HEK293T (cell line): Measurements from ENCODE around the gene GNB3.
"Not testable (repeated sequence)": the region's sequence is repeated elsewhere in the genome, so short reads cannot be mapped to it uniquely, and the experiment has no call there.

Experiments used
- CTCF ChIA-PET: fragments of 350-600 bp; formaldehyde crosslinking; extraction: SDS; loops from one replicate; lab custom pipeline; 2021; ENCODE audit warnings: antibody characterized with exemption, inconsistent platforms; lab: Yijun Ruan, JAX
- POLR2A ChIA-PET: fragments of 350-600 bp; formaldehyde crosslinking; extraction: SDS; loops from one replicate; lab custom pipeline; 2020; ENCODE audit warnings: antibody characterized with exemption, inconsistent platforms; lab: Yijun Ruan, JAX
- DNase-seq: peaks from one replicate; pipeline ENCODE4 v3.0.0; 2012; ENCODE audit warnings: mixed read lengths; ENCODE audit errors: extremely low spot score
- ARNT ChIP-seq: fragments of 450-650 bp; IDR thresholded peaks from 2 replicates; pipeline ENCODE4 v1.6.1; 2017; ENCODE audit warnings: mild to moderate bottlenecking
- BHLHE40 ChIP-seq: fragments of 450-650 bp; IDR thresholded peaks from 2 replicates; pipeline ENCODE4 v1.6.1; 2016; ENCODE audit warnings: mild to moderate bottlenecking, moderate library complexity, borderline replicate concordance
- CTBP1 ChIP-seq: fragments of 450-650 bp; IDR thresholded peaks from 2 replicates; pipeline ENCODE4 v1.6.1; 2016; ENCODE audit warnings: borderline replicate concordance
- ELF4 ChIP-seq: fragments of 450-650 bp; IDR thresholded peaks from 2 replicates; pipeline ENCODE4 v1.6.1; 2017; ENCODE audit warnings: antibody characterized with exemption
- FOXA1 ChIP-seq: fragments of 450-650 bp; IDR thresholded peaks from 2 replicates; pipeline ENCODE4 v1.6.1; 2016; ENCODE audit warnings: mild to moderate bottlenecking
- FOXK2 ChIP-seq: fragments of 450-650 bp; IDR thresholded peaks from 2 replicates; pipeline ENCODE4 v1.6.1; 2016; ENCODE audit warnings: mild to moderate bottlenecking
- FOXM1 ChIP-seq: fragments of 450-650 bp; IDR thresholded peaks from 2 replicates; pipeline ENCODE4 v1.6.1; 2017; ENCODE audit warnings: mild to moderate bottlenecking, borderline replicate concordance
- HDGF ChIP-seq: fragments of 450-650 bp; IDR thresholded peaks from 2 replicates; pipeline ENCODE4 v1.6.1; 2017; ENCODE audit warnings: antibody characterized with exemption, borderline replicate concordance
- L3MBTL2 ChIP-seq: fragments of 450-650 bp; conservative IDR thresholded peaks from 2 replicates; pipeline ENCODE4 v1.6.1; 2016; ENCODE audit warnings: mild to moderate bottlenecking
- LEF1 ChIP-seq: fragments of 450-650 bp; IDR thresholded peaks from 2 replicates; pipeline ENCODE4 v1.6.1; 2017; ENCODE audit warnings: mild to moderate bottlenecking, borderline replicate concordance
- NFRKB ChIP-seq: fragments of 450-650 bp; IDR thresholded peaks from 2 replicates; pipeline ENCODE4 v1.6.1; 2016; ENCODE audit warnings: mild to moderate bottlenecking, moderate library complexity
- PKNOX1 ChIP-seq: fragments of 450-650 bp; IDR thresholded peaks from 2 replicates; pipeline ENCODE4 v1.6.1; 2016
- SP1 ChIP-seq: fragments of 450-650 bp; IDR thresholded peaks from 2 replicates; pipeline ENCODE4 v1.6.1; 2017
- SUZ12 ChIP-seq: fragments of 450-650 bp; IDR thresholded peaks from 2 replicates; pipeline ENCODE4 v1.6.1; 2016; ENCODE audit warnings: mild to moderate bottlenecking
- TARDBP ChIP-seq: fragments of 450-650 bp; IDR thresholded peaks from 2 replicates; pipeline ENCODE4 v1.6.1; 2016
- ZNF384 ChIP-seq: fragments of 450-650 bp; IDR thresholded peaks from 2 replicates; pipeline ENCODE4 v1.6.1; 2016

Gene GNB3

GRCh38 chr12:6884539-6884938 is 43.8 kb downstream of the GNB3 start:
- ChIA-PET CTCF (interaction anchor here (0.6 kb wide), 1 partner anchor 221 kb away, joined by 3 read pairs; no protein-coding TSS in a partner anchor), POLR2A (interaction anchor here (1.0 to 1.3 kb wide), 2 partner anchors 12 to 32 kb away, joined by 3 to 4 read pairs; partner anchors contain the start of gene SPSB2)
- TF ChIP-seq ZNF384 (no peak), ELF4 (no peak), NFRKB (no peak), PKNOX1 (no peak), SUZ12 (no peak), FOXM1 (no peak), CTBP1 (no peak), LEF1 (no peak), FOXK2 (no peak), TARDBP (no peak), SP1 (no peak), ARNT (no peak), FOXA1 (no peak)
- no peak for DNase-seq

GRCh38 chr12:6886206-6886999 is 45.7 kb downstream of the GNB3 start:
- POLR2A ChIA-PET: interaction anchor here (0.8 to 1.0 kb wide), 2 partner anchors 13 to 14 kb away, joined by 3 read pairs; partner anchors contain the start of gene SPSB2
- DNase-seq, CTCF ChIA-PET: not testable (repeated sequence)

GRCh38 chr12:6887460-6887859 is 46.7 kb downstream of the GNB3 start:
- TF ChIP-seq FOXA1 (no peak), ELF4 (no peak), NFRKB (no peak), BHLHE40 (no peak), HDGF (no peak), L3MBTL2 (no peak), ZNF384 (no peak), CTBP1 (no peak), SUZ12 (no peak), SP1 (no peak), TARDBP (no peak), LEF1 (no peak), FOXM1 (no peak), PKNOX1 (no peak), FOXK2 (no peak), ARNT (no peak)
- CTCF ChIA-PET: interaction anchor here (0.7 kb wide), 1 partner anchor 36 kb away, joined by 3 read pairs; no protein-coding TSS in a partner anchor
- no peak for DNase-seq
- POLR2A ChIA-PET: interaction anchor here (1.0 kb wide), 1 partner anchor 15 kb away, joined by 3 read pairs; no protein-coding TSS in a partner anchor

- ChIA-PET CTCF (no interaction called here), POLR2A (no interaction called here)
- DNase-seq: no peak
- TF ChIP-seq FOXM1 (no peak), LEF1 (no peak), FOXK2 (no peak), L3MBTL2 (no peak), NFRKB (no peak), ZNF384 (no peak), BHLHE40 (no peak), ARNT (no peak), SP1 (no peak), SUZ12 (no peak), FOXA1 (no peak), HDGF (no peak)
These were observed 47.6 kb downstream of the GNB3 start for GRCh38 chr12:6888360-6888759.

GRCh38 chr12:6888794-6889193 is 48.1 kb downstream of the GNB3 start:
- CTCF ChIA-PET, DNase-seq: not testable (repeated sequence)
- POLR2A ChIA-PET: interaction anchor here (1.4 kb wide), 1 partner anchor 17 kb away, joined by 9 read pairs; the partner anchor contains the start of gene SPSB2

GRCh38 chr12:6889775-6890573 is 49.2 kb downstream of the GNB3 start:
- CTCF ChIA-PET: interaction anchor here (2.4 kb wide), 1 partner anchor 21 kb away, joined by 14 read pairs; no protein-coding TSS in a partner anchor
- DNase-seq: not testable (repeated sequence)
- POLR2A ChIA-PET: interaction anchor here (0.9 to 1.8 kb wide), 3 partner anchors 18 to 53 kb away, joined by 4 to 21 read pairs (median 9); partner anchors contain the start of genes C12orf57, RNU7-1, SPSB2 and USP5
